Activated CD8-positive, alpha-beta memory T cell treated with anti-CD3 and anti-CD28 coated beads, Interleukin-2, amount 50 U/mL, for 48 hours (primary cell): ENCODE measurements around the gene PHF20.
"Not testable (repeated sequence)": the region's sequence is repeated elsewhere in the genome, so short reads cannot be mapped to it uniquely, and the experiment has no call there.

Source experiments
- DNase-seq: peaks from one replicate; pipeline ENCODE4 v3.0.0-alpha.2; 2020

The PHF20 gene

GRCh38 chr20:35771689-35772562 is at the start of gene PHF20:
Gene PHF20, plus strand, starts transcription at chr20:35772015. Its CDS starts 29,508 bp downstream, at chr20:35801523.
- peak; percentile 100 for DNase-seq

GRCh38 chr20:35723275-35723639 is 48.6 kb upstream of the PHF20 start:
- not testable (repeated sequence) for DNase-seq

GRCh38 chr20:35723652-35724320 is 48.0 kb upstream of the PHF20 start:
- DNase-seq = not testable (repeated sequence)

GRCh38 chr20:35724321-35725230 is 47.2 kb upstream of the PHF20 start:
- DNase-seq = no peak

GRCh38 chr20:35726842-35727711 is 44.7 kb upstream of the PHF20 start:
- no peak for DNase-seq

GRCh38 chr20:35729283-35729807 is 42.5 kb upstream of the PHF20 start:
- DNase-seq = no peak

- no peak for DNase-seq
Measured at GRCh38 chr20:35729836-35730582, 41.8 kb upstream of the PHF20 start.

GRCh38 chr20:35730583-35731468 is 41.0 kb upstream of the PHF20 start:
- no peak for DNase-seq

GRCh38 chr20:35731469-35731788 is 40.4 kb upstream of the PHF20 start:
- no peak for DNase-seq

GRCh38 chr20:35731862-35732643 is 39.8 kb upstream of the PHF20 start:
- DNase-seq = no peak

- DNase-seq = no peak
Measured at GRCh38 chr20:35732644-35732982, 39.2 kb upstream of the PHF20 start.

GRCh38 chr20:35734374-35734773 is 37.4 kb upstream of the PHF20 start:
- no peak for DNase-seq

- DNase-seq = no peak
Measured at GRCh38 chr20:35734777-35735649, 36.8 kb upstream of the PHF20 start.

GRCh38 chr20:35735826-35736470 is 35.9 kb upstream of the PHF20 start:
- no peak for DNase-seq

GRCh38 chr20:35737865-35738333 is 33.9 kb upstream of the PHF20 start:
- no peak for DNase-seq

GRCh38 chr20:35738410-35739179 is 33.2 kb upstream of the PHF20 start:
- no peak for DNase-seq
